Pericardium fibroblast (primary cell): ENCODE results near the gene EDDM13. TPM values are rescaled to one million over a fixed set of nuclear protein-coding genes. Genes with fewer than 3 reads are reported as not detected.

ENCODE experiments used
- total RNA-seq: library from RNA; depleted of rRNA; stranded (reverse); fragments of >200 nt; gene quantifications from 2 replicates; pipeline ENCODE4 v1.2.3, GENCODE V29; 2015

Gene EDDM13
- not detected in 2 replicates for total RNA-seq

GRCh38 chr19:56272161-56272798 lies at the start of gene EDDM13:
TSS of gene EDDM13 (plus strand) at chr19:56272748. CDS start at chr19:56272835, 87 bp downstream.

GRCh38 chr19:56314381-56315076 lies 42.0 kb downstream of the EDDM13 start, which contains the start of gene ZSCAN5A:
TSS of gene ZSCAN5A (minus strand) at chr19:56314839. CDS start at chr19:56225046, 89,793 bp downstream.

Other genes starting within 250 kb of the EDDM13 start
- gene ZNF787, start 151.5 kb upstream of the EDDM13 start, total RNA-seq, result 21.4 and 25.0 TPM in 2 replicates
- 29.9 and 40.0 TPM in 2 replicates for gene ZNF444, start 131.5 kb upstream of the EDDM13 start, total RNA-seq
- not detected in 2 replicates for gene GALP, start 96.7 kb upstream of the EDDM13 start, total RNA-seq
- not detected in 2 replicates for gene ZSCAN5B, start 75.0 kb upstream of the EDDM13 start, total RNA-seq
- gene ZSCAN5C, start 70.5 kb upstream of the EDDM13 start, total RNA-seq, result not detected in 2 replicates
- gene ZSCAN5A, start 42.1 kb downstream of the EDDM13 start, total RNA-seq, result 1.6 and 4.4 TPM in 2 replicates
- gene ZNF582, start 120.8 kb downstream of the EDDM13 start, total RNA-seq, result 3.6 and 4.3 TPM in 2 replicates
- 3.1 and 3.4 TPM in 2 replicates for gene ZNF583, start 131.6 kb downstream of the EDDM13 start, total RNA-seq
- 3.3 and 6.1 TPM in 2 replicates for gene ZNF667, start 204.6 kb downstream of the EDDM13 start, total RNA-seq
- gene ZNF471, start 235.1 kb downstream of the EDDM13 start, total RNA-seq, result 1.5 and 4.6 TPM in 2 replicates